Measurements from ENCODE around the gene NDUFS5.

GRCh38 chr1:39063775-39064174 is 37.6 kb downstream of the NDUFS5 start:
- TF ChIP-seq POLR2A (IDR thresholded peaks at IDR 0.05) (no peak), CTCF (IDR thresholded peaks at IDR 0.05) (no peak)
